Loucy (cell line): ENCODE data around the gene ADIPOR2.
A peak's percentile ranks its signal among the peaks of the same experiment; 100 is the strongest.

Experiments used
- H2AFZ ChIP-seq: fragments of 200-600 bp; sonication (generic); 2 replicates; pipeline ENCODE4 v1.6.0; 2016; ENCODE audit warnings: antibody characterized with exemption, mild to moderate bottlenecking, low read length, moderate library complexity
- H3F3A ChIP-seq: fragments of 200-600 bp; 2 replicates; pipeline ENCODE4 v1.6.0; 2016; ENCODE audit warnings: antibody characterized with exemption, low read depth, mild to moderate bottlenecking
- H3K27me3 ChIP-seq: fragments of 200-600 bp; sonication (generic); 2 replicates; pipeline ENCODE4 v1.6.1; 2014; ENCODE audit warnings: low read length, mild to moderate bottlenecking; ENCODE audit not compliant: insufficient read depth, poor library complexity, severe bottlenecking
- H3K36me3 ChIP-seq: fragments of 200-600 bp; sonication (generic); 2 replicates; pipeline ENCODE4 v1.6.1; 2016; ENCODE audit warnings: low read length; ENCODE audit not compliant: insufficient read depth
- H3K4me1 ChIP-seq: fragments of 200-600 bp; sonication (generic); 2 replicates; pipeline ENCODE4 v1.5.1; 2014; ENCODE audit warnings: low read length, mild to moderate bottlenecking; ENCODE audit not compliant: insufficient read depth, poor library complexity, severe bottlenecking
- H3K4me2 ChIP-seq: fragments of 200-600 bp; sonication (generic); 2 replicates; pipeline ENCODE4 v1.6.0; 2014; ENCODE audit warnings: antibody characterized with exemption, low read length, low read depth, mild to moderate bottlenecking; ENCODE audit not compliant: poor library complexity, severe bottlenecking
- H3K4me3 ChIP-seq: fragments of 200-600 bp; sonication (generic); 2 replicates; pipeline ENCODE4 v1.5.1; 2014; ENCODE audit warnings: low read length, mild to moderate bottlenecking, mixed read lengths; ENCODE audit not compliant: poor library complexity, severe bottlenecking
- H3K79me2 ChIP-seq: fragments of 200-600 bp; sonication (generic); 2 replicates; pipeline ENCODE4 v1.6.1; 2014; ENCODE audit warnings: low read length; ENCODE audit not compliant: insufficient read depth
- H3K9ac ChIP-seq: fragments of 200-600 bp; sonication (generic); 2 replicates; pipeline ENCODE4 v1.6.0; 2014; ENCODE audit warnings: mild to moderate bottlenecking, low read depth, low read length, moderate library complexity; ENCODE audit not compliant: poor library complexity, severe bottlenecking
- H3K9me2 ChIP-seq: fragments of 200-600 bp; sonication (generic); replicated peaks from 2 replicates; pipeline ENCODE4 v1.6.1; 2016; ENCODE audit warnings: low read depth, low read length, mixed read lengths
- H3K9me3 ChIP-seq: fragments of 200-600 bp; sonication (generic); 2 replicates; pipeline ENCODE4 v1.6.1; 2014; ENCODE audit warnings: mild to moderate bottlenecking, antibody characterized with exemption, low read length, low read depth; ENCODE audit not compliant: insufficient read depth
- H4K20me1 ChIP-seq: fragments of 200-600 bp; sonication (generic); 2 replicates; pipeline ENCODE4 v1.6.0; 2014; ENCODE audit warnings: antibody characterized with exemption, low read length, mild to moderate bottlenecking; ENCODE audit not compliant: insufficient read depth, poor library complexity, severe bottlenecking
- EZH2phosphoT487 ChIP-seq: fragments of 200-600 bp; IDR thresholded peaks from 2 replicates; pipeline ENCODE4 v1.6.1; 2018; ENCODE audit warnings: antibody characterized with exemption, mild to moderate bottlenecking, moderate library complexity, borderline replicate concordance
- TF ChIP-seq, protein P1 (sequence below): fragments of 200-600 bp; sonication (generic); conservative IDR thresholded peaks from 2 replicates; pipeline ENCODE4 v1.5.1; 2014; ENCODE audit warnings: mild to moderate bottlenecking, antibody characterized with exemption, low read length

Gene ADIPOR2

GRCh38 chr12:1665366-1665765, 25.5 kb upstream of the ADIPOR2 start:
- H3K4me1 ChIP-seq: peaks cover 40% of the 10 kb centered on the region
- H4K20me1 ChIP-seq: no peaks in the 10 kb centered on the region
- H3K4me2 ChIP-seq: peak overlapping the region; percentile 33
- no peaks in the 10 kb centered on the region for H3K9me3 ChIP-seq
- no peaks in the 10 kb centered on the region for H3K9me2 ChIP-seq
- no peaks in the 10 kb centered on the region for H3K27me3 ChIP-seq
- no peak overlapping the region for H2AFZ ChIP-seq
- no peak for TF ChIP-seq EZH2phosphoT487
- TF ChIP-seq, protein P1, sequence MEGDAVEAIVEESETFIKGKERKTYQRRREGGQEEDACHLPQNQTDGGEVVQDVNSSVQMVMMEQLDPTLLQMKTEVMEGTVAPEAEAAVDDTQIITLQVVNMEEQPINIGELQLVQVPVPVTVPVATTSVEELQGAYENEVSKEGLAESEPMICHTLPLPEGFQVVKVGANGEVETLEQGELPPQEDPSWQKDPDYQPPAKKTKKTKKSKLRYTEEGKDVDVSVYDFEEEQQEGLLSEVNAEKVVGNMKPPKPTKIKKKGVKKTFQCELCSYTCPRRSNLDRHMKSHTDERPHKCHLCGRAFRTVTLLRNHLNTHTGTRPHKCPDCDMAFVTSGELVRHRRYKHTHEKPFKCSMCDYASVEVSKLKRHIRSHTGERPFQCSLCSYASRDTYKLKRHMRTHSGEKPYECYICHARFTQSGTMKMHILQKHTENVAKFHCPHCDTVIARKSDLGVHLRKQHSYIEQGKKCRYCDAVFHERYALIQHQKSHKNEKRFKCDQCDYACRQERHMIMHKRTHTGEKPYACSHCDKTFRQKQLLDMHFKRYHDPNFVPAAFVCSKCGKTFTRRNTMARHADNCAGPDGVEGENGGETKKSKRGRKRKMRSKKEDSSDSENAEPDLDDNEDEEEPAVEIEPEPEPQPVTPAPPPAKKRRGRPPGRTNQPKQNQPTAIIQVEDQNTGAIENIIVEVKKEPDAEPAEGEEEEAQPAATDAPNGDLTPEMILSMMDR: no peak
- H3K79me2 ChIP-seq: no peaks in the 10 kb centered on the region
- H3K9ac ChIP-seq: no peak overlapping the region
- peaks cover 3% of the 10 kb centered on the region for H3F3A ChIP-seq
- H3K4me3 ChIP-seq: no peak overlapping the region
- no peaks in the 10 kb centered on the region for H3K36me3 ChIP-seq

DNA sequence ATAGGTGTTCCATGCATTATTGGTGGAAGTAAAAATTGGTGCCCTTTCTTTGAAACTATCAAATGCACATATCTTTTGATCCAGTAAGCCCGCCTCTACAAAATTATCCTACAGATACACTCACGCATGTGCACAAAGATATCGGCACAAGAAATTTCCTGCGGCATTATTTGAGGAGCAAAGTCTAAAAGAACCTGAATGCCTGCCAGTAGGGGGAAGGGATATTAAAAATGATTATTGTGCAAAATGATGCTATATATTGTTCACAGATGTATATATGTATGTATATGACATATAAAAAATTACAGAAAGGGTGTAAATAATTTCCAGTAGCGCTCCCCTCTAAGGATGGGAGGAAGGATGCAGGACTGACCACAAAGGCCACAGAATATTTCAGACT, 24.7 kb upstream of the ADIPOR2 start:
- H3K4me2 ChIP-seq: peak overlapping the region; percentile 64
- H3K4me3 ChIP-seq: peak overlapping the region; percentile 30

DNA sequence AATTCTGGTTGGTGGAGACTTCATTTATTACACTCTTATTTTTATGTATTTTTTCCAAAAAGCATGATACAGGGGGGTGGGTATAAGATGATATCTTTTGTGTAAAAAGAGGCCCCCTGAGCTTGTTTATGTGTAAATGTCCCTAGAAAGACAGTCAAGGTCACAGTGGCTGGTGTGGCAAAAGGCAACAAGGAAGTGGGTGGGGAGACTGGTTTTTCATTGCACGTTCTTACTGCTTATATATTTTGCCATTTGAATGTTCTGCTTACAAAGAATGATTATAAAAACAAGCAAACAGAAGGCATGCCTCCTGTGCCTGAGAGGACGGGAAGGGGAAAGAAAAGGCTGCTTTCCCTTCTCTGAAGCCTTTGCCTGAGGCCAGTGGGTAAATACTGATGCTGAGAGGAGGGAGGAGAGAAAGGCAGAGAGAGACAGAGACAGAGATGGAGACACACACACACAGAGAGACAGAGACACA, 24.1 kb upstream of the ADIPOR2 start:
- Histone ChIP-seq H3K4me3 (peak overlapping the region; percentile 30), H3K4me2 (peak overlapping the region; percentile 64), H3K79me2 (no peaks in the 10 kb centered on the region), H3K9me3 (no peaks in the 10 kb centered on the region), H3K9ac (peak overlapping the region; percentile 61), H3K36me3 (no peaks in the 10 kb centered on the region), H4K20me1 (no peaks in the 10 kb centered on the region), H3K4me1 (peaks cover 40% of the 10 kb centered on the region), H2AFZ (peak overlapping the region; percentile 90), H3F3A (no peaks in the 10 kb centered on the region; the same call in 1 of the 2 replicates), H3K9me2 (no peaks in the 10 kb centered on the region), H3K27me3 (no peaks in the 10 kb centered on the region)
- no peak for TF ChIP-seq EZH2phosphoT487
- TF ChIP-seq, protein P1: no peak

More for the DNA sequence above, 24.7 kb upstream of the ADIPOR2 start:
- H3K9me3 ChIP-seq: no peaks in the 10 kb centered on the region
- no peaks in the 10 kb centered on the region for H3K9me2 ChIP-seq
- no peaks in the 10 kb centered on the region for H4K20me1 ChIP-seq
- TF ChIP-seq, protein P1: no peak
- no peak for TF ChIP-seq EZH2phosphoT487
- no peaks in the 10 kb centered on the region; the same call in 1 of the 2 replicates for H3F3A ChIP-seq
- H3K27me3 ChIP-seq: no peaks in the 10 kb centered on the region
- H3K36me3 ChIP-seq: no peaks in the 10 kb centered on the region
- peak overlapping the region; percentile 90; the same call in 1 of the 2 replicates for H2AFZ ChIP-seq
- H3K79me2 ChIP-seq: no peaks in the 10 kb centered on the region
- peak overlapping the region; percentile 61 for H3K9ac ChIP-seq
- peaks cover 40% of the 10 kb centered on the region for H3K4me1 ChIP-seq
